Adrenal gland (tissue), 12 donors: ENCODE results near the gene RNF151. TPM values are rescaled to one million over a fixed set of nuclear protein-coding genes. Genes with fewer than 3 reads are reported as not detected.
A peak's percentile ranks its signal among the peaks of the same experiment; 100 is the strongest.

Experiments
- DNase-seq, 7 donors: peaks; one replicate each; pipeline ENCODE4 v3.0.0-alpha.2; 2019 to 2020
- H3K27ac ChIP-seq, 5 donors: fragments of 200-600 bp; sonication (generic) in 4 of 5; 1 replicate in 3 of 5; 2 replicates in 2 of 5; pipeline versions ENCODE4 v1.5.1 to v1.8.0; 2016 to 2020; ENCODE audit warnings: mild to moderate bottlenecking in 1 of 5
- H3K27me3 ChIP-seq: fragments of 200-600 bp; 2 replicates; pipeline ENCODE4 v1.8.0; 2021
- H3K36me3 ChIP-seq, 2 donors: fragments of 200-600 bp; replicated peaks in 1 of 2; 1 replicate in 1 of 2; 2 replicates in 1 of 2; pipeline versions ENCODE4 v1.5.1 to v1.8.0; 2018 to 2022
- H3K4me1 ChIP-seq, 2 donors: fragments of 200-600 bp; replicated peaks in 1 of 2; 1 replicate in 1 of 2; 2 replicates in 1 of 2; pipeline versions ENCODE4 v1.5.1 to v1.8.0; 2018 to 2021
- H3K4me3 ChIP-seq, 4 donors: fragments of 200-600 bp; sonication (generic) in 3 of 4; one replicate each; pipeline ENCODE4 v1.5.1; 2016 to 2018
- H3K9me3 ChIP-seq, 3 donors: fragments of 200-600 bp; sonication (generic) in 1 of 3; replicated peaks in 1 of 3; 1 replicate in 2 of 3; 2 replicates in 1 of 3; pipeline versions ENCODE4 v1.5.1 to v1.8.0; 2016 to 2021
- POLR2A ChIP-seq, 2 donors: fragments of 450-650 bp; IDR thresholded peaks; one replicate each; pipeline ENCODE4 v1.6.1; 2017; ENCODE audit warnings: antibody characterized with exemption in 2 of 2, mild to moderate bottlenecking in 2 of 2, moderate library complexity in 1 of 2
- WGBS, 4 donors: extraction: QIAGEN DNeasy Blood & Tissue Kit in 2 of 4; methylation state at CpG; one replicate each; pipeline versions ENCODE4 v1.1.5 to v1.1.7; 2013 to 2017; 5-methylcytosine and 5-hydroxymethylcytosine counted together
- intact Hi-C, 2 donors: fragments of 100-400 bp; cut with DNase I; formaldehyde crosslinking; loops; one replicate each; pipeline versions ENCODE4 v1.14.1 to v1.15.0; 2022 to 2023
- polyA plus RNA-seq, 3 donors: library from polyadenylated mRNA; stranded (reverse); fragments of 200-250 nt in 2 of 3; fragments of 350-450 nt in 1 of 3; fragmentation: Illumina TruSeq in 1 of 3; extraction: RNeasy Lipid Tissue Mini Kit (QIAGEN cat#74804) in 1 of 3; gene quantifications; one replicate each; pipeline ENCODE4 v1.2.3, GENCODE V29; 2013 to 2014
- total RNA-seq, 9 donors: library from RNA; depleted of rRNA in 4 of 9; stranded (reverse); fragments of >200 nt in 4 of 9; fragments of 120-200 nt in 1 of 9; fragmentation: NEBNext Ultra II Directional in 1 of 9; extraction: Animal tissue kit (Norgen Biotek cat#: 25700) in 1 of 9; gene quantifications; one replicate each; pipeline versions ENCODE4 v1.1.0 to v1.2.4, GENCODE V29; 2013 to 2023
- TF ChIP-seq, protein P1 (sequence below), 6 experiments: fragments of 450-650 bp in 4 of 6; fragments of 200-600 bp in 2 of 6; sonication (generic) in 1 of 6; IDR thresholded peaks; 1 replicate in 5 of 6; 2 replicates in 1 of 6; pipeline versions ENCODE4 v1.5.1 to v1.8.0; 2016 to 2021; ENCODE audit warnings: antibody characterized with exemption in 6 of 6, mild to moderate bottlenecking in 2 of 6, moderate library complexity in 1 of 6
- donor health status: healthy with polysubstance abuse.
- donor health status: Bipolar disorder and iron deficiency.
- donor health status: DM: yes; HTN: yes; CAD: no.
- donor health status: DM: no; HTN: no; CAD: no.
- donor health status: DM: no; HTN: no; CAD: no.
- donor health status: DM: yes; HTN: yes; CAD: no.

RNF151 gene
- total and polyA plus RNA-seq, 12 donors = 0.20 to 0.64 (median 0.47) TPM; not detected in 9

DNA sequence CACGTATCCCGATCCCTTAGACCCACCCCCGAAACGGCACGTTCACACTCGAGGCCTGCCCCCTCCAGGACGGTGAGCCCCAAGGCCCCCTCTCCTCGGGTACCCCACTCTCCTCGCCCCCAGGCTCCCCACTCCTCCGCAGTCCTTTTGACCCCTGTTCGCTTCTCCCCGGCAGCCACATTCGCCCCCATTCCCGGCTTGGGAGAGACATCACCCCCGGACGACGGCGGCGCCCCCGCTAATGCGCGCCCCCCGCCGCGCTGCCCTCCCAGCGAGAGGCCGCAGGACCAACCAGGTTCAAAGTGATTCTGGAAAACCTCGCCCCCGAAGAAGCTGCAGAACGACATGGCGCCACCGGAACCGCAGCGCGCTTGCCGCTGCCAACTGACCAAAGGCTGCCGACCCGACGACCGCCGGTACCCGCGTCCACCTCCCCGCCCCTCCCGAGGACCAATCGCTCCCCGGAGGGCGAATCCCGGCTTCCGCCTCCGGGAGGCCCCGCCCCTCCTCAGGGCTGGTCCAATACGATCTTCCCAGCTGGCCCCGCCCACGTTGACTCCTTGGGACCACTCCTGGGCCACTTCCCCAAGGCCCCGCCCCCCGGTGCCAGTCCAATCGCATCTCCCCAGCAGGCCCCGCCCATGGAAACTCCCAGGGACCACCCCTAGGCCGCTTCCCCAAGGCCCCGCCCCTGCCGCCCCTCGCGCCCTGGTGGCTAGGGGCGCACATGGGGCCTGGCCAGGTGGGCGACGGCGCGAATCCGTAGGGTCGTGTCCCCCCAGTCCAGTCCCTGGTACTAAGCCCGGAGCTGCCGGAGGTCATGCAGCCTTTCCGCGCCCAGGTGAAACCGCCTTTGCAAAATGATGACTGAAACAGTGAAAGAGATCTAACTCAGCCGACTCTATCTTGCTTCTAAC lies 23.6 kb upstream of the RNF151 start, which contains the start of gene MSRB1:
MSRB1 (minus strand) TSS at position 390 of the 917 bp plus-strand sequence; CDS start at position 347, 43 bp downstream.
- WGBS, 4 donors = 0 to 1% (median 1%) methylated on average over 20 to 77 of the region's 77 CpGs

DNA sequence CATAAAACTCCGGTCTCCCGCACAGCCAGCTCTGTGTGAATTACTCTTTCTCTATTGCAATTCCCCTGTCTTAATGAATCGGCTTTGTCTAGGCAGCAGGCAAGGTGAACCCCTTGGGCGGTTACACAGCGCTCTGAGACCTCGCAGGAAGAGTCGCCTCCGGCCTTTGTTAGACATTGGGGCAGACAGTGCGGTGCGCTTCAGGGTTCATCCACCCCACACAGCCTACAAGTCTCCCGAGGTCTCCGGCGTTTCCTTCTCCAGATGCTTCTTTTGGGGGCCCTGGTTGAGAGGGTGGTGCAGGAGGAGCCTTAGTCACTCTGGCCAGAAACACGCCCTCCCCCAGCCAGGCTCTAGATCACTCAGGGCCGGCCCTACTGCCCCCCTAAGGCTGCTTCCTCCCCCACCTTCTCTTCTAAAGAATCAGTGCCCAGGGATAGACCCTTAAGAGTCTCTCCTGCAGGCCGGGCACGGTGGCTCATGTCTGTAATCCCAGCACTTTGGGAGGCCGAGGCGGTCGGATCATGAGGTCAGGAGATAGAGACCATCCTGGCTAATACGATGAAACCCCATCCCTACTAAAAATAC lies 21.9 kb upstream of the RNF151 start:
- TF ChIP-seq, protein P1, sequence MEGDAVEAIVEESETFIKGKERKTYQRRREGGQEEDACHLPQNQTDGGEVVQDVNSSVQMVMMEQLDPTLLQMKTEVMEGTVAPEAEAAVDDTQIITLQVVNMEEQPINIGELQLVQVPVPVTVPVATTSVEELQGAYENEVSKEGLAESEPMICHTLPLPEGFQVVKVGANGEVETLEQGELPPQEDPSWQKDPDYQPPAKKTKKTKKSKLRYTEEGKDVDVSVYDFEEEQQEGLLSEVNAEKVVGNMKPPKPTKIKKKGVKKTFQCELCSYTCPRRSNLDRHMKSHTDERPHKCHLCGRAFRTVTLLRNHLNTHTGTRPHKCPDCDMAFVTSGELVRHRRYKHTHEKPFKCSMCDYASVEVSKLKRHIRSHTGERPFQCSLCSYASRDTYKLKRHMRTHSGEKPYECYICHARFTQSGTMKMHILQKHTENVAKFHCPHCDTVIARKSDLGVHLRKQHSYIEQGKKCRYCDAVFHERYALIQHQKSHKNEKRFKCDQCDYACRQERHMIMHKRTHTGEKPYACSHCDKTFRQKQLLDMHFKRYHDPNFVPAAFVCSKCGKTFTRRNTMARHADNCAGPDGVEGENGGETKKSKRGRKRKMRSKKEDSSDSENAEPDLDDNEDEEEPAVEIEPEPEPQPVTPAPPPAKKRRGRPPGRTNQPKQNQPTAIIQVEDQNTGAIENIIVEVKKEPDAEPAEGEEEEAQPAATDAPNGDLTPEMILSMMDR (IDR thresholded peaks at IDR 0.05) = no peak
- no peak for TF ChIP-seq POLR2A (IDR thresholded peaks at IDR 0.05)
- peaks cover 0 to 8% of the 10 kb centered on the region in 2 donors for H3K36me3 ChIP-seq
- WGBS, 4 donors = 89 to 93% (median 90%) methylated on average over 16 to 21 of the region's 21 CpGs
- intact Hi-C loops = no loop called here
- no peaks in the 10 kb centered on the region for H3K9me3 ChIP-seq
- no peak overlapping the region for H3K4me3 ChIP-seq
- H3K27me3 ChIP-seq = no peaks in the 10 kb centered on the region
- peaks cover 7 to 11% of the 10 kb centered on the region in 2 donors for H3K4me1 ChIP-seq
- no peak overlapping the region for H3K27ac ChIP-seq
- peak in 1 of 7 donors; percentile 19 for DNase-seq

More for the DNA sequence above, 23.6 kb upstream of the RNF151 start, which contains the start of gene MSRB1:
- peak; percentile 99 to 100 (median 100) for DNase-seq
- H3K27me3 ChIP-seq = no peaks in the 10 kb centered on the region
- H3K4me3 ChIP-seq = peak within 1 kb of the TSS; percentile 49 to 86 (median 58)
- TF ChIP-seq, protein P1 (IDR thresholded peaks at IDR 0.05) = peak in 2 of 6 experiments; percentile 7 to 22
- peak; percentile 83 to 90 for TF ChIP-seq POLR2A (IDR thresholded peaks at IDR 0.05)
- peak within 1 kb of the TSS in 3 of 5 donors; percentile 40 to 88 (median 40) for H3K27ac ChIP-seq
- peaks cover 7 to 11% of the 10 kb centered on the region in 2 donors for H3K4me1 ChIP-seq
- H3K9me3 ChIP-seq = no peaks in the 10 kb centered on the region
- peaks cover 0 to 24% of the 10 kb centered on the region in 2 donors for H3K36me3 ChIP-seq
- intact Hi-C loops = no loop called here

GRCh38 chr16:1945559-1946391 lies 20.9 kb upstream of the RNF151 start:
- Histone ChIP-seq H3K4me1 (peaks cover 7 to 11% of the 10 kb centered on the region in 2 donors), H3K27ac (no peak overlapping the region), H3K4me3 (no peak overlapping the region), H3K36me3 (no peaks in the 10 kb centered on the region), H3K9me3 (no peaks in the 10 kb centered on the region), H3K27me3 (no peaks in the 10 kb centered on the region)
- WGBS, 4 donors = 80 to 87% (median 85%) methylated on average over 15 to 19 of the region's 19 CpGs
- intact Hi-C loops = no loop called here
- DNase-seq = peak in 1 of 7 donors; percentile 18
- TF ChIP-seq POLR2A (IDR thresholded peaks at IDR 0.05) = no peak

DNA sequence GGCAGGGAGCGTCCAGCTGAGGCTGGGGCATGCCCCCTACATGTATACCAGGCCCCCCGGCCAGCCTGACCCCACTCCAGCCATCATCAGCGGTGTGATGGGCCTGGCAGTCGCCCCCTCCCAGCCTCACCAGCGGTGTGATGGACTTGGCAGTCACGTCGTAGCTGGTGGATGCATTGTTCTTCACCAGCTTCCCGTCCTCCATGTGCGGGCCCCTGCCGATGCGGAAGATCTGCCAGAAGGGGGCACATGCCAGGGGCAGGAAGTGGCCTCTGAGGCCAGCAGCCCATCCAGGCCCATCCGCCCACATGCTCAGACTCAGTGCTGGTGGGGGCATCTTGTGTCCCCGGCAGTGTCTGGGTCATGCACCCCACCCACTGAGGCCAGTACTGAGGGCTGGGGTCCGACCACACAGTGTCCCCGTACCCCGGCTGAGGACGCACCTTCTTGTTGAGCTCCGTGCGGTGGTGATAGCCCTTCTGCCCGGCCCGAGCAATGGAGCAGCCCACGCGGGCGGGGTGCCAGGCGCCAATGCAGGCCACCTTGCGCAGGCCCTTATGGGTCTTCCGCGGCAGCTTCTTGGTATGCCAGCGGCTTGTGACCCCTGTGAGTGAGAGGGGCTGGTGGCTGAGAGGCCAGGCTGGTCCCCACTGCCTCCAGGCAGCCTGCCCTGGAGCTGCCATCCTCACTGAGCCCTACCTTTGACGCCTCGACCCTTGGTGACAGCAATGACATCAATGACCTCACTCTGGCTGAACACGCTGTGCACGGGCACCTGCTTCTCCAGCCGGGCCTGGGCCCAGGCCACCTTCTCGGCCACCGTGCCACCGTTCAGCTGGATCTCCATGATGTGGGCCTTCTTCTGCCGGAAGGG lies 19.9 kb upstream of the RNF151 start:
- WGBS, 4 donors = 85 to 94% (median 86%) methylated on average over 6 to 38 of the region's 38 CpGs
- no peaks in the 10 kb centered on the region for H3K27me3 ChIP-seq
- H3K4me1 ChIP-seq = peaks cover 7 to 10% of the 10 kb centered on the region in 2 donors
- intact Hi-C loops = no loop called here
- H3K27ac ChIP-seq = no peak overlapping the region
- H3K4me3 ChIP-seq = no peak overlapping the region
- TF ChIP-seq POLR2A (IDR thresholded peaks at IDR 0.05) = no peak
- TF ChIP-seq, protein P1 (IDR thresholded peaks at IDR 0.05) = no peak
- DNase-seq = peak in 1 of 7 donors; percentile 20
- no peaks in the 10 kb centered on the region for H3K36me3 ChIP-seq
- H3K9me3 ChIP-seq = no peaks in the 10 kb centered on the region
